Neural cell (in vitro differentiated cells): ENCODE results near the gene ATF7IP. TPM values are rescaled to one million over a fixed set of nuclear protein-coding genes. Genes with fewer than 3 reads are reported as not detected.

Experiments used
- H2AFZ ChIP-seq: fragments of 200-600, 300-800 bp; sonication (generic), shearing (Covaris generic); 2 replicates; pipeline ENCODE4 v1.6.0; 2014; ENCODE audit warnings: low read depth, mild to moderate bottlenecking, antibody characterized with exemption, low read length, moderate library complexity
- H3F3A ChIP-seq: fragments of 200-600 bp; shearing (Covaris generic); 2 replicates; pipeline ENCODE4 v1.6.1; 2016; ENCODE audit warnings: mild to moderate bottlenecking, moderate library complexity, mixed read lengths, antibody characterized with exemption, low read length; ENCODE audit not compliant: insufficient read depth, poor library complexity, severe bottlenecking
- H3K27ac ChIP-seq: fragments of 200-600, 300-800 bp; sonication (generic), shearing (Covaris generic); 2 replicates; pipeline ENCODE4 v1.5.1; 2014; ENCODE audit warnings: mild to moderate bottlenecking, low read length, moderate library complexity
- H3K27me3 ChIP-seq: fragments of 300-800, 200-600 bp; sonication (generic), shearing (Covaris generic); 2 replicates; pipeline ENCODE4 v1.6.0; 2014; ENCODE audit warnings: mild to moderate bottlenecking, low read depth, low read length, moderate library complexity; ENCODE audit not compliant: insufficient read depth
- H3K36me3 ChIP-seq: fragments of 300-800, 200-600 bp; sonication (generic), shearing (Covaris generic); 2 replicates; pipeline ENCODE4 v1.5.1; 2014; ENCODE audit warnings: mild to moderate bottlenecking, antibody characterized with exemption, low read length, moderate library complexity; ENCODE audit not compliant: insufficient read depth
- H3K4me2 ChIP-seq: fragments of 300-800, 200-600 bp; sonication (generic), shearing (Covaris generic); 2 replicates; pipeline ENCODE4 v1.6.0; 2014; ENCODE audit warnings: mild to moderate bottlenecking, low read length
- H3K4me3 ChIP-seq: fragments of 300-800, 200-600 bp; sonication (generic), shearing (Covaris generic); 2 replicates; pipeline ENCODE4 v1.5.1; 2014; ENCODE audit warnings: mild to moderate bottlenecking, low read length, moderate library complexity
- H3K79me2 ChIP-seq: fragments of 200-600 bp; shearing (Covaris generic); replicated peaks from 2 replicates; pipeline ENCODE4 v1.6.0; 2014; ENCODE audit warnings: mild to moderate bottlenecking, low read length, moderate library complexity; ENCODE audit not compliant: insufficient read depth
- H3K9ac ChIP-seq: fragments of 300-800, 200-600 bp; sonication (generic), shearing (Covaris generic); 2 replicates; pipeline ENCODE4 v1.6.1; 2016; ENCODE audit warnings: mild to moderate bottlenecking, low read length, mixed read lengths
- H3K9me2 ChIP-seq: fragments of 200-600 bp; shearing (Covaris generic); 2 replicates; pipeline ENCODE4 v1.6.1; 2016; ENCODE audit warnings: mild to moderate bottlenecking, low read length, mixed read lengths; ENCODE audit not compliant: insufficient read depth
- H3K9me3 ChIP-seq: fragments of 200-600, 300-800 bp; sonication (generic), shearing (Covaris generic); 2 replicates; pipeline ENCODE4 v1.6.1; 2016; ENCODE audit warnings: mild to moderate bottlenecking, mixed run types, low read length, moderate library complexity, mixed read lengths
- H4K20me1 ChIP-seq: fragments of 200-600 bp; shearing (Covaris generic); 2 replicates; pipeline ENCODE4 v1.6.1; 2016; ENCODE audit warnings: mild to moderate bottlenecking, mixed run types; ENCODE audit not compliant: insufficient read depth
- EZH2 ChIP-seq: fragments of 200-600, 300-800 bp; shearing (Covaris generic), sonication (generic); IDR thresholded peaks from 2 replicates; pipeline ENCODE4 v1.6.1; 2014; ENCODE audit warnings: antibody characterized with exemption, low read length, borderline replicate concordance, mild to moderate bottlenecking; ENCODE audit not compliant: insufficient read depth, poor library complexity, severe bottlenecking
- MXI1 ChIP-seq: fragments of 450-650 bp; conservative IDR thresholded peaks from 2 replicates; pipeline ENCODE4 v1.6.1; 2014; ENCODE audit warnings: antibody characterized with exemption, mild to moderate bottlenecking; ENCODE audit not compliant: poor library complexity, severe bottlenecking
- POLR2AphosphoS5 ChIP-seq: IDR thresholded peaks from 2 replicates; pipeline ENCODE4 v1.6.1; 2012
- RAD21 ChIP-seq: fragments of 450-650 bp; conservative IDR thresholded peaks from 2 replicates; pipeline ENCODE4 v1.6.1; 2014; ENCODE audit warnings: antibody characterized with exemption, mild to moderate bottlenecking, moderate library complexity
- TAF1 ChIP-seq: IDR thresholded peaks from 2 replicates; pipeline ENCODE4 v1.6.1; 2012; ENCODE audit warnings: low read depth
- polyA plus RNA-seq: library from polyadenylated mRNA; depleted of rRNA; stranded (reverse); fragments of >200 nt; gene quantifications from 2 replicates; pipeline ENCODE4 v1.2.3, GENCODE V29; 2014
- TF ChIP-seq, protein P1 (sequence below): fragments of 450-650 bp; IDR thresholded peaks from 2 replicates; pipeline ENCODE4 v1.5.1; 2014; ENCODE audit warnings: antibody characterized with exemption, mild to moderate bottlenecking, moderate library complexity; ENCODE audit not compliant: poor library complexity, severe bottlenecking
- TF ChIP-seq, protein P2 (sequence below): IDR thresholded peaks from 2 replicates; pipeline ENCODE4 v1.6.1; 2012; ENCODE audit warnings: borderline replicate concordance

The ATF7IP gene
- polyA plus RNA-seq, 1 donor from 2014 or later, result 34.8 TPM

DNA sequence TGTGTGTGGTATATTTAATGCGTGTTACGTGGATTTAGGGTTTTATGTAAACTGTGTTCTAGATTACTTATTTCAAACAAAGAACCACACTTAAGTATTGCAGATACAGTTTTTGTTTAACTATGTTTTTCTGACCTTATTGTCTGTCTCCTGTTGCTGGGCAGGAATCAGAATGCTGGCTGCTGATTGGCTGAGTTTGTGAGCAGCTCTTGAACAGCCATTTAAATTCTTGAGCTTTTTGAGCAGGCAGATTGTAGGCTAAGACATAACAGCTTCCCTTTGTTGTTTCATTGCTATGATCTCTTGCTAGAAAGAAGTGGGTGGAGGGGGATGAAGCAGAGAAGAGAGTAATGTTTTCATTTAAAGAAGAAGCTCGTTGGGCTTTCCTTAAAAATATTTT is 52.2 kb downstream of the ATF7IP start:
- Histone ChIP-seq H3K27ac (peak overlapping the region; percentile 79), H3K79me2 (peaks cover 99% of the 10 kb centered on the region), H3K9me3 (peaks cover 12% of the 10 kb centered on the region), H3F3A (peaks cover 24% of the 10 kb centered on the region), H4K20me1 (no peaks in the 10 kb centered on the region), H3K9me2 (no peaks in the 10 kb centered on the region), H3K4me2 (peak overlapping the region; percentile 28), H3K36me3 (peaks cover 11% of the 10 kb centered on the region), H3K27me3 (no peaks in the 10 kb centered on the region), H3K4me3 (peak overlapping the region; percentile 50), H2AFZ (no peak overlapping the region), H3K9ac (peak overlapping the region; percentile 39)
- TF ChIP-seq, protein P1, sequence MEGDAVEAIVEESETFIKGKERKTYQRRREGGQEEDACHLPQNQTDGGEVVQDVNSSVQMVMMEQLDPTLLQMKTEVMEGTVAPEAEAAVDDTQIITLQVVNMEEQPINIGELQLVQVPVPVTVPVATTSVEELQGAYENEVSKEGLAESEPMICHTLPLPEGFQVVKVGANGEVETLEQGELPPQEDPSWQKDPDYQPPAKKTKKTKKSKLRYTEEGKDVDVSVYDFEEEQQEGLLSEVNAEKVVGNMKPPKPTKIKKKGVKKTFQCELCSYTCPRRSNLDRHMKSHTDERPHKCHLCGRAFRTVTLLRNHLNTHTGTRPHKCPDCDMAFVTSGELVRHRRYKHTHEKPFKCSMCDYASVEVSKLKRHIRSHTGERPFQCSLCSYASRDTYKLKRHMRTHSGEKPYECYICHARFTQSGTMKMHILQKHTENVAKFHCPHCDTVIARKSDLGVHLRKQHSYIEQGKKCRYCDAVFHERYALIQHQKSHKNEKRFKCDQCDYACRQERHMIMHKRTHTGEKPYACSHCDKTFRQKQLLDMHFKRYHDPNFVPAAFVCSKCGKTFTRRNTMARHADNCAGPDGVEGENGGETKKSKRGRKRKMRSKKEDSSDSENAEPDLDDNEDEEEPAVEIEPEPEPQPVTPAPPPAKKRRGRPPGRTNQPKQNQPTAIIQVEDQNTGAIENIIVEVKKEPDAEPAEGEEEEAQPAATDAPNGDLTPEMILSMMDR, result no peak
- peak; percentile 46 for TF ChIP-seq POLR2AphosphoS5

DNA sequence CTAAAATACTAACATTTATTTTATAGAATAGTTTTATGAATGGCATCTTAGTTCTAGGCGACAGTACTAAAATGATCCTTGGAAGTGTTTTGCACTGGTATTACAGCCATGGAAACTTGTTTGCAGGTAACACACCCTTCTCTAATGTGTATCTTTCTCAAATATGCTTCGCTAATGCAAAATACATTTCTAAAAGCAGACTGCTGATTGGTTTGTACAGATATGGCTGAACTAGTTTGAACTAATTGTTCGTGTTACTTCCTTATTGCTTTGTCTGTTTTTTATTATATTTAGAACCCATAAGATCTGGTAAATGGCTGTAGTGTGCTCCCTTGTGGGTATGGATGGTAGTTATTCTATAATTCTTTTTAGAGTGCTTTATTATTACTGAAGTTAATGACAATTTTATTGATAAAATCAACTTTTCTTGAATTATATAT is 53.0 kb downstream of the ATF7IP start:
- Histone ChIP-seq H3K27me3 (no peaks in the 10 kb centered on the region), H3K9ac (peak overlapping the region; percentile 39), H3K36me3 (peaks cover 11% of the 10 kb centered on the region), H3K79me2 (peaks cover 99% of the 10 kb centered on the region), H4K20me1 (no peaks in the 10 kb centered on the region), H2AFZ (no peak overlapping the region), H3F3A (peaks cover 24% of the 10 kb centered on the region), H3K27ac (peak overlapping the region; percentile 79), H3K9me2 (no peaks in the 10 kb centered on the region), H3K4me3 (peak overlapping the region; percentile 50), H3K9me3 (peaks cover 12% of the 10 kb centered on the region), H3K4me2 (peak overlapping the region; percentile 28)
- TF ChIP-seq, protein P2, sequence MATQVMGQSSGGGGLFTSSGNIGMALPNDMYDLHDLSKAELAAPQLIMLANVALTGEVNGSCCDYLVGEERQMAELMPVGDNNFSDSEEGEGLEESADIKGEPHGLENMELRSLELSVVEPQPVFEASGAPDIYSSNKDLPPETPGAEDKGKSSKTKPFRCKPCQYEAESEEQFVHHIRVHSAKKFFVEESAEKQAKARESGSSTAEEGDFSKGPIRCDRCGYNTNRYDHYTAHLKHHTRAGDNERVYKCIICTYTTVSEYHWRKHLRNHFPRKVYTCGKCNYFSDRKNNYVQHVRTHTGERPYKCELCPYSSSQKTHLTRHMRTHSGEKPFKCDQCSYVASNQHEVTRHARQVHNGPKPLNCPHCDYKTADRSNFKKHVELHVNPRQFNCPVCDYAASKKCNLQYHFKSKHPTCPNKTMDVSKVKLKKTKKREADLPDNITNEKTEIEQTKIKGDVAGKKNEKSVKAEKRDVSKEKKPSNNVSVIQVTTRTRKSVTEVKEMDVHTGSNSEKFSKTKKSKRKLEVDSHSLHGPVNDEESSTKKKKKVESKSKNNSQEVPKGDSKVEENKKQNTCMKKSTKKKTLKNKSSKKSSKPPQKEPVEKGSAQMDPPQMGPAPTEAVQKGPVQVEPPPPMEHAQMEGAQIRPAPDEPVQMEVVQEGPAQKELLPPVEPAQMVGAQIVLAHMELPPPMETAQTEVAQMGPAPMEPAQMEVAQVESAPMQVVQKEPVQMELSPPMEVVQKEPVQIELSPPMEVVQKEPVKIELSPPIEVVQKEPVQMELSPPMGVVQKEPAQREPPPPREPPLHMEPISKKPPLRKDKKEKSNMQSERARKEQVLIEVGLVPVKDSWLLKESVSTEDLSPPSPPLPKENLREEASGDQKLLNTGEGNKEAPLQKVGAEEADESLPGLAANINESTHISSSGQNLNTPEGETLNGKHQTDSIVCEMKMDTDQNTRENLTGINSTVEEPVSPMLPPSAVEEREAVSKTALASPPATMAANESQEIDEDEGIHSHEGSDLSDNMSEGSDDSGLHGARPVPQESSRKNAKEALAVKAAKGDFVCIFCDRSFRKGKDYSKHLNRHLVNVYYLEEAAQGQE, result no peak
- TF ChIP-seq RAD21, result peak; percentile 46
- TF ChIP-seq, protein P1, result peak; percentile 44

DNA sequence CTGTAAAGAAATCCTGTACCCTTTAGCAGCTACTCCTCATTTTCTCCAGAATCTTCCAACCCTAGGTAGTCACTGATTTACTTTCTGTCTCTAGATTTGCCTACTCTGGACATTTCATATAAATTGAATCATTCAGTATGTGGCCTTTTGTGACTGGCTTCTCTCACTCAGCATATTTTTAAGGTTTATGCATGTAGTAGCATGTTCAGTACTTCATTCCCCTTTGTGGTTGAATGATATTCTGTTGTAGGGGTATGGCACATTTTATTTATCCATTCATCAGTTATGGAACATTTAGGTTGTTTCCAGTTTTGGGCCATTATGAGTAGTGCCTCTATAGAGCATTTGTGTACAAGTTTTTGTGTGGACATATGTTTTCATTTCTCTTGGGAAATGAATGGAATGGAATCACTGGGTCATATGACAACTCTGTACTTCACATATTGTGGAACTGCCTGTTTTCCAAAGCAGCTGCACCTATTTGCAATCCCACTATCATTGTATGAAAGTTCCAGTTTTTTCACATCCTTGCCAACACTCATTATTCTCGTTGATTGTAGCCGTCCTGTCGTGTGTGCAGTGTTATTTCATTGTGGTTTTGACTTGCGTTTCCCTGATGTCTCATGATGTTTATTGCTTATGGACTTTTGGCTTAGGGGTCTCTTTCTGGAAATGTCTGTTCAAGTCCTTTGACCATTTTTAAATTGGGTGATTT is 57.2 kb downstream of the ATF7IP start:
- Histone ChIP-seq H2AFZ (no peak overlapping the region), H3K9ac (no peak overlapping the region), H3K27me3 (no peaks in the 10 kb centered on the region), H3K4me2 (no peak overlapping the region), H3F3A (peaks cover 15% of the 10 kb centered on the region), H3K4me3 (no peak overlapping the region), H4K20me1 (no peaks in the 10 kb centered on the region), H3K36me3 (peaks cover 22% of the 10 kb centered on the region), H3K79me2 (peaks cover 99% of the 10 kb centered on the region), H3K9me2 (no peaks in the 10 kb centered on the region), H3K27ac (no peak overlapping the region), H3K9me3 (peaks cover 18% of the 10 kb centered on the region)
- TF ChIP-seq, protein P2, result no peak
- no peak for TF ChIP-seq EZH2
- no peak for TF ChIP-seq RAD21
- TF ChIP-seq, protein P1, result no peak
- no peak for TF ChIP-seq TAF1
- no peak for TF ChIP-seq MXI1
- no peak for TF ChIP-seq POLR2AphosphoS5
